Measurements from ENCODE around the gene ADAD1. TPM values are rescaled to one million over a fixed set of nuclear protein-coding genes. Genes with fewer than 3 reads are reported as not detected.

The ADAD1 gene
- total RNA-seq, 4 donors from 2014 or later, result not detected

DNA sequence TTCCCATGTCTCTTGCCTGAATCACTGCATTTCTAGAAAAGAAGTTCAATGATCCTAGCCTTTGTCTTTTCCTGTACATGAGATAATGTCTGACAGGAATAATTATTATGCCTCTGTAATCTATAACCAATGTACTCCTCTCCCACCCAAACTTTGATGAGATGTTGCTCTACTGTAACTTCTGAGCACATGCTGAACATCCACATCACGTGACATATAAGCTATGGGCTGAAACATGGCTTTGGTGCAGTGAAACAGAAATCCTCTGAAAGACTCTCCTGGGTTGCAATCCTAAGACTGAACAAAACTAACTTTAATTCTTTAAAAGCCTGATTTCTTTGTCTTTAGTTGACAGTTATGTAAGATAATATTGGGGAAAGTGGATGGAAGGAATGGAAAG is 1.5 kb upstream of the ADAD1 start:
- Histone ChIP-seq H3K36me3 (no peaks in the 10 kb centered on the region), H3K27me3 (no peaks in the 10 kb centered on the region), H3K27ac (no peak overlapping the region), H3K9me3 (peaks cover 0 to 8% (median 0%) of the 10 kb centered on the region in 3 donors), H3K4me3 (no peak overlapping the region), H3K4me1 (no peaks in the 10 kb centered on the region)
- WGBS, 2 donors (ENCODE audit: low coverage in 1 of 2), result 78 to 100% methylated on average over 1 of the region's 1 CpG
- TF ChIP-seq POLR2AphosphoS5 (IDR thresholded peaks at IDR 0.05) (no peak), EP300 (IDR thresholded peaks at IDR 0.05) (no peak), POLR2A (IDR thresholded peaks at IDR 0.05) (no peak)
- TF ChIP-seq, protein P1, sequence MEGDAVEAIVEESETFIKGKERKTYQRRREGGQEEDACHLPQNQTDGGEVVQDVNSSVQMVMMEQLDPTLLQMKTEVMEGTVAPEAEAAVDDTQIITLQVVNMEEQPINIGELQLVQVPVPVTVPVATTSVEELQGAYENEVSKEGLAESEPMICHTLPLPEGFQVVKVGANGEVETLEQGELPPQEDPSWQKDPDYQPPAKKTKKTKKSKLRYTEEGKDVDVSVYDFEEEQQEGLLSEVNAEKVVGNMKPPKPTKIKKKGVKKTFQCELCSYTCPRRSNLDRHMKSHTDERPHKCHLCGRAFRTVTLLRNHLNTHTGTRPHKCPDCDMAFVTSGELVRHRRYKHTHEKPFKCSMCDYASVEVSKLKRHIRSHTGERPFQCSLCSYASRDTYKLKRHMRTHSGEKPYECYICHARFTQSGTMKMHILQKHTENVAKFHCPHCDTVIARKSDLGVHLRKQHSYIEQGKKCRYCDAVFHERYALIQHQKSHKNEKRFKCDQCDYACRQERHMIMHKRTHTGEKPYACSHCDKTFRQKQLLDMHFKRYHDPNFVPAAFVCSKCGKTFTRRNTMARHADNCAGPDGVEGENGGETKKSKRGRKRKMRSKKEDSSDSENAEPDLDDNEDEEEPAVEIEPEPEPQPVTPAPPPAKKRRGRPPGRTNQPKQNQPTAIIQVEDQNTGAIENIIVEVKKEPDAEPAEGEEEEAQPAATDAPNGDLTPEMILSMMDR (IDR thresholded peaks at IDR 0.05), result no peak
- ATAC-seq, result no peak

DNA sequence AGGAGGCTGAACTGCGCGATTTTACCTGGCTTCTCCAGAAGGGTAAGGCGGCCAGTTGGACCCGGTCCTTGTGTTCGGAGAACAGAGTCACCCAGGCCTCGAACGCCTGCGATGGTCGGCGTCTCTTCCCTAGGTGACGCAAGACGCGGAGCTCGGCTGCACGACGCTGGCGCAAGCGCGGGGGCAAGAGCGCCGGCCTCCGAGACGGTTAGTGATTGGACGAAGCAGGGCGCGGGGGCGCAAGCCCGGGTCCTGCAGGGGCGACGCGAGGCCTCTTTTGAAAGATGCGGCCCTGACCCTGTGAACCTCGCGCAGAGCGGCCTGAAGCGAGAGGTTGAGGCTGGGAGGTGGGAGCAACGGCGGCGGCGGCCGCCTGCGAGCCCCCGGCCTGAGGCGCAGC is 428 bp downstream of the ADAD1 start:
- H3K27ac ChIP-seq, result no peak overlapping the region
- H3K4me3 ChIP-seq, result no peak overlapping the region
- peaks cover 0 to 8% (median 0%) of the 10 kb centered on the region in 3 donors for H3K9me3 ChIP-seq
- TF ChIP-seq POLR2A (IDR thresholded peaks at IDR 0.05), result no peak
- TF ChIP-seq, protein P1 (IDR thresholded peaks at IDR 0.05), result no peak
- no peak for TF ChIP-seq POLR2AphosphoS5 (IDR thresholded peaks at IDR 0.05)
- no peak for TF ChIP-seq EP300 (IDR thresholded peaks at IDR 0.05)
- H3K36me3 ChIP-seq, result no peaks in the 10 kb centered on the region
- no peaks in the 10 kb centered on the region for H3K4me1 ChIP-seq
- 93 to 100% methylated on average over 8 to 19 of the region's 44 CpGs for WGBS, 2 donors (ENCODE audit: low coverage in 1 of 2)
- H3K27me3 ChIP-seq, result no peaks in the 10 kb centered on the region
- no peak for ATAC-seq

DNA sequence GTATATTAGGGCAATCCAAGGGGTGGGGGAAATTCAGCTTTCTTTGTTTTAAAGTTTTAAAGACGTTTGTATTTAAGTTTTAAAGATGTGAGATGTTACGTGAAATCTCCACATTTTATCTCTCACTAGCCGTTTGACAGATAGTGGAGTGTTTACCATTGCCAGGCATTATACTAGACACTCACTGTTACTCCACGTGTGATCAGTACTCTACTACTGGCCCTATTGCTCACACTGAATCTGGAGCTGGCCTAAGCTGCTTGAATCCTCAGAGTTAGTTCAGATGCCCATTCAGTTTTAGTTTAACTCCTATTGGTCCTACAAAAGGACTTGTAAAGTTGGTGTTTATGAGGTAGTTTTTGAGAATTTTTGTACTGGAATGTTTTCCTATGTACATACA is 4.5 kb downstream of the ADAD1 start:
- no peaks in the 10 kb centered on the region for H3K36me3 ChIP-seq
- WGBS, 2 donors (ENCODE audit: low coverage in 1 of 2), result 46 to 55% methylated on average over 4 of the region's 4 CpGs
- peaks cover 0 to 16% (median 0%) of the 10 kb centered on the region in 3 donors for H3K9me3 ChIP-seq
- H3K27ac ChIP-seq, result no peak overlapping the region
- no peak for ATAC-seq
- TF ChIP-seq, protein P1 (IDR thresholded peaks at IDR 0.05), result no peak
- no peaks in the 10 kb centered on the region for H3K4me1 ChIP-seq
- H3K27me3 ChIP-seq, result no peaks in the 10 kb centered on the region
- H3K4me3 ChIP-seq, result no peak overlapping the region

DNA sequence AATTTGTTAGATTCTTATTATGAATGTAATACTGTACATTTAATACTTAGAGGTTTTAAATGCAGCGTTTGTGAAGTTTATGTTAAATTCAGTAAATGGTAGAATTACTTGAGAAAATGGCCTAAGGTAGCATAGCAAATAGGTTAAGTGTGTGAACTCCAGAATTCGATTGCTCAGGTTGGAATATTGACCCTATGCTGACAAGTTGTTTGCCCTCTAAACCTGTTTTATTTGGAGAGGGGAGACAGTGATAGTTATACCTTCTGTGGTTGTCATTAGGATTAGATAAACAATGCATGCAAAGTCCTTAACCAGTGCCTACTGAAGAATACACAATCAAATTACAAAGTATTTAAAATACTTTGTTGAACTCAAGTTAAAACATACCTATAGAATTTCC is 5.4 kb downstream of the ADAD1 start:
- WGBS, 2 donors (ENCODE audit: low coverage in 1 of 2), result 26 to 47% methylated on average over 2 of the region's 2 CpGs
- Histone ChIP-seq H3K27me3 (no peaks in the 10 kb centered on the region), H3K36me3 (no peaks in the 10 kb centered on the region), H3K4me1 (no peaks in the 10 kb centered on the region), H3K4me3 (no peak overlapping the region), H3K9me3 (peaks cover 0 to 20% (median 0%) of the 10 kb centered on the region in 3 donors), H3K27ac (no peak overlapping the region)
- TF ChIP-seq POLR2A (IDR thresholded peaks at IDR 0.05), result no peak
- TF ChIP-seq, protein P1 (IDR thresholded peaks at IDR 0.05), result no peak
- no peak for TF ChIP-seq EP300 (IDR thresholded peaks at IDR 0.05)
- TF ChIP-seq POLR2AphosphoS5 (IDR thresholded peaks at IDR 0.05), result no peak
- ATAC-seq, result no peak

DNA sequence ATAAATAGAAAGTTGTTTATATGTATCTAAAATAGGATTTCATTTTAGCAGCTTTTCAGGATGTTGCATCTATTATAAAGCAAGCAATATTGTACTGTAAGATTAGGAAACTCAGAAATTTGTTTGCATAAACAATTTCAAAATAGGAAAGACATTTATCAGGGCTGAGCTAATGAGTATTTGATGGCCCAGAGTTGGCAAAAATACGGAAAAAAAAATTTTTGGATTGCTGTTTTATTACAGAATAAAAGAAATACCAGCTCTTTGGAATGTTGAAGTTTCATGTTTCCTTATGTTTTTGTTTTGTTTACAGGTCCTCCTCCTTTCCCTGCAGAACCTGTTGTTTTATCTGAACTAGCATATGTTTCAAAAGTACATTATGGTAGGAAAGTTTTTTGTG is 14.5 kb downstream of the ADAD1 start:
- Histone ChIP-seq H3K36me3 (no peaks in the 10 kb centered on the region), H3K4me3 (no peak overlapping the region), H3K4me1 (no peaks in the 10 kb centered on the region), H3K27me3 (peaks cover 6% of the 10 kb centered on the region), H3K27ac (no peak overlapping the region), H3K9me3 (peaks cover 0 to 11% (median 0%) of the 10 kb centered on the region in 3 donors)
- TF ChIP-seq, protein P1 (IDR thresholded peaks at IDR 0.05), result no peak
- TF ChIP-seq EP300 (IDR thresholded peaks at IDR 0.05), result no peak
- TF ChIP-seq POLR2A (IDR thresholded peaks at IDR 0.05), result no peak
- TF ChIP-seq POLR2AphosphoS5 (IDR thresholded peaks at IDR 0.05), result no peak
- 24 to 36% methylated on average over 1 of the region's 1 CpG for WGBS, 2 donors (ENCODE audit: low coverage in 1 of 2)
- no peak for ATAC-seq
